KMS-11 (cell line): ENCODE measurements around the gene RECQL5.

Experiments
- H2AFZ ChIP-seq: fragments of 200-600 bp; sonication (generic); 2 replicates; pipeline ENCODE4 v1.6.1; 2016; ENCODE audit warnings: antibody characterized with exemption, mixed run types, low read depth
- H3K27ac ChIP-seq: fragments of 200-600 bp; sonication (generic); 2 replicates; pipeline ENCODE4 v1.6.1; 2016; ENCODE audit warnings: mild to moderate bottlenecking, mixed run types
- H3K27me3 ChIP-seq: fragments of 200-600 bp; sonication (generic); 2 replicates; pipeline ENCODE4 v1.6.1; 2017; ENCODE audit warnings: mild to moderate bottlenecking, low read depth, mixed run types, moderate library complexity; ENCODE audit not compliant: insufficient read depth
- H3K36me3 ChIP-seq: fragments of 200-600 bp; sonication (generic); 2 replicates; pipeline ENCODE4 v1.6.1; 2017; ENCODE audit warnings: mild to moderate bottlenecking, mixed run types; ENCODE audit not compliant: insufficient read depth
- H3K4me1 ChIP-seq: fragments of 200-600 bp; sonication (generic); 2 replicates; pipeline ENCODE4 v1.6.1; 2016; ENCODE audit warnings: mild to moderate bottlenecking, low read depth, mixed run types; ENCODE audit not compliant: poor library complexity, severe bottlenecking
- H3K4me2 ChIP-seq: fragments of 200-600 bp; sonication (generic); 2 replicates; pipeline ENCODE4 v1.7.0; 2016; ENCODE audit warnings: mild to moderate bottlenecking, mixed run types
- H3K4me3 ChIP-seq: fragments of 200-600 bp; sonication (generic); IDR thresholded peaks from 2 replicates; pipeline ENCODE4 v1.6.1; 2017; ENCODE audit warnings: low read depth, low read length, mixed read lengths; ENCODE audit not compliant: insufficient read depth
- H3K79me2 ChIP-seq: fragments of 200-600 bp; sonication (generic); 2 replicates; pipeline ENCODE4 v1.6.1; 2016; ENCODE audit warnings: low read depth, mixed run types; ENCODE audit not compliant: insufficient read depth
- H3K9ac ChIP-seq: fragments of 200-600 bp; sonication (generic); 2 replicates; pipeline ENCODE4 v1.6.1; 2016; ENCODE audit warnings: mild to moderate bottlenecking, mixed run types
- H4K20me1 ChIP-seq: fragments of 200-600 bp; sonication (generic); 2 replicates; pipeline ENCODE4 v1.6.1; 2016; ENCODE audit warnings: mild to moderate bottlenecking, mixed run types; ENCODE audit not compliant: insufficient read depth
- TF ChIP-seq, protein P1 (sequence below): fragments of 200-600 bp; sonication (generic); conservative IDR thresholded peaks from 2 replicates; pipeline ENCODE4 v1.6.1; 2017; ENCODE audit warnings: low read depth, mild to moderate bottlenecking, antibody characterized with exemption, low read length, moderate library complexity, mixed read lengths

RECQL5 gene

GRCh38 chr17:75622076-75622475 lies 44.9 kb downstream of the RECQL5 start:
- no peak overlapping the region for H3K4me2 ChIP-seq
- no peak overlapping the region for H3K9ac ChIP-seq
- no peak overlapping the region for H3K4me3 ChIP-seq
- no peaks in the 10 kb centered on the region for H3K79me2 ChIP-seq
- TF ChIP-seq, protein P1, sequence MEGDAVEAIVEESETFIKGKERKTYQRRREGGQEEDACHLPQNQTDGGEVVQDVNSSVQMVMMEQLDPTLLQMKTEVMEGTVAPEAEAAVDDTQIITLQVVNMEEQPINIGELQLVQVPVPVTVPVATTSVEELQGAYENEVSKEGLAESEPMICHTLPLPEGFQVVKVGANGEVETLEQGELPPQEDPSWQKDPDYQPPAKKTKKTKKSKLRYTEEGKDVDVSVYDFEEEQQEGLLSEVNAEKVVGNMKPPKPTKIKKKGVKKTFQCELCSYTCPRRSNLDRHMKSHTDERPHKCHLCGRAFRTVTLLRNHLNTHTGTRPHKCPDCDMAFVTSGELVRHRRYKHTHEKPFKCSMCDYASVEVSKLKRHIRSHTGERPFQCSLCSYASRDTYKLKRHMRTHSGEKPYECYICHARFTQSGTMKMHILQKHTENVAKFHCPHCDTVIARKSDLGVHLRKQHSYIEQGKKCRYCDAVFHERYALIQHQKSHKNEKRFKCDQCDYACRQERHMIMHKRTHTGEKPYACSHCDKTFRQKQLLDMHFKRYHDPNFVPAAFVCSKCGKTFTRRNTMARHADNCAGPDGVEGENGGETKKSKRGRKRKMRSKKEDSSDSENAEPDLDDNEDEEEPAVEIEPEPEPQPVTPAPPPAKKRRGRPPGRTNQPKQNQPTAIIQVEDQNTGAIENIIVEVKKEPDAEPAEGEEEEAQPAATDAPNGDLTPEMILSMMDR = no peak
- H3K36me3 ChIP-seq = no peaks in the 10 kb centered on the region
- H4K20me1 ChIP-seq = no peaks in the 10 kb centered on the region
- peaks cover 73% of the 10 kb centered on the region for H3K27me3 ChIP-seq
- no peaks in the 10 kb centered on the region for H3K4me1 ChIP-seq
- no peak overlapping the region for H2AFZ ChIP-seq
- H3K27ac ChIP-seq = no peak overlapping the region

- Histone ChIP-seq H3K36me3 (no peaks in the 10 kb centered on the region), H3K27me3 (peaks cover 79% of the 10 kb centered on the region), H2AFZ (no peak overlapping the region), H3K27ac (no peak overlapping the region), H3K4me2 (no peak overlapping the region), H4K20me1 (no peaks in the 10 kb centered on the region), H3K9ac (no peak overlapping the region), H3K4me3 (no peak overlapping the region), H3K79me2 (no peaks in the 10 kb centered on the region), H3K4me1 (no peaks in the 10 kb centered on the region)
- TF ChIP-seq, protein P1 = no peak
These were observed 45.5 kb downstream of the RECQL5 start for GRCh38 chr17:75621489-75621888.

DNA sequence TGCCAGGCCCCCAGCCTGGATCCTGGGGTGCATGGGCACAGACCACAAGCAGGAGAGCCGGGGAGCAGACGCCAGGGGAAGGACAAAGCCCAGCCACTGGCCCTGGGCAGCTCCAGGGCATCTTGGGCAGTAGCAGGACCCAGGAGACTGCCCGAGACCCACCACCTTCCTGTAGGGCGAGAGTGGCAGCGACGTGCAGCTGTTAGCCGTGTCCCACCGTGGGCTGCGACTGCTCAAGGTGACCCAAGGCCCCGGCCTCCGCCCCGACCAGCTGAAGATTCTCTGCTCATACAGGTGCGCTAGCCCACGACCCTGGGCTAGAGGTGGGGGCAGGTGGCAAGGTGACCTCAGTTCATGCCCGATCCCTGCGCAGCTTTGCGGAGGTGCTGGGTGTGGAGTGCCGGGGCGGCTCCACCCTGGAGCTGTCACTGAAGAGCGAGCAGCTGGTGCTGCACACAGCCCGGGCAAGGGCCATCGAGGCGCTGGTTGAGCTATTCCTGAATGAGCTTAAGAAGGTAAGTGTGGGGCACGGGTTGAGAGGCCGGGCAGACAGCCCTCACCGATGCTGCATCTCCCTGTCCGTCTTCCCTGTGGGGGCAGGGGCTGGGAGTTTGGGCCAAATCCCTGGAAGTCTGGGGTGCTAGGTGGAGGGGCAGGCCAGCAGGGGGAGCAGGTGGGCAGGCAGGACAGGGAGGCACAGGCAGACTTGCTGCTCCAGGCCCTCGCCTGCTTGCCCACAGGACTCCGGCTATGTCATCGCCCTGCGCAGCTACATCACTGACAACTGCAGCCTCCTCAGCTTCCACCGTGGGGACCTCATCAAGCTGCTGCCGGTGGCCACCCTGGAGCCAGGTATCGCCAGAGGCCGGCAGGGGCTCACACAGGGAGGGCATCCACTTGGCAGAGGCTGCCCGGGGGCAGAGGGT lies 47.2 kb downstream of the RECQL5 start:
- Histone ChIP-seq H3K4me1 (no peaks in the 10 kb centered on the region), H3K27ac (no peak overlapping the region), H3K4me2 (no peak overlapping the region), H3K9ac (no peak overlapping the region), H3K27me3 (peaks cover 96% of the 10 kb centered on the region), H2AFZ (no peak overlapping the region), H3K79me2 (no peaks in the 10 kb centered on the region), H4K20me1 (no peaks in the 10 kb centered on the region), H3K4me3 (no peak overlapping the region), H3K36me3 (no peaks in the 10 kb centered on the region)
- TF ChIP-seq, protein P1 = peak; percentile 70

GRCh38 chr17:75617675-75618074 lies 49.3 kb downstream of the RECQL5 start:
- H4K20me1 ChIP-seq = no peaks in the 10 kb centered on the region
- no peak overlapping the region for H3K4me3 ChIP-seq
- no peak overlapping the region for H2AFZ ChIP-seq
- TF ChIP-seq, protein P1 = no peak
- H3K9ac ChIP-seq = no peak overlapping the region
- no peak overlapping the region for H3K4me2 ChIP-seq
- no peaks in the 10 kb centered on the region for H3K4me1 ChIP-seq
- no peak overlapping the region for H3K27ac ChIP-seq
- peaks cover 99% of the 10 kb centered on the region for H3K27me3 ChIP-seq
- H3K36me3 ChIP-seq = no peaks in the 10 kb centered on the region
- H3K79me2 ChIP-seq = no peaks in the 10 kb centered on the region
